Measurements from ENCODE around the gene AP2A2.

GRCh38 chr11:985406-985805 lies 59.7 kb downstream of the AP2A2 start:
- TF ChIP-seq EP300 (IDR thresholded peaks at IDR 0.05; ENCODE audit: borderline replicate concordance), result no peak
- TF ChIP-seq, protein P1, sequence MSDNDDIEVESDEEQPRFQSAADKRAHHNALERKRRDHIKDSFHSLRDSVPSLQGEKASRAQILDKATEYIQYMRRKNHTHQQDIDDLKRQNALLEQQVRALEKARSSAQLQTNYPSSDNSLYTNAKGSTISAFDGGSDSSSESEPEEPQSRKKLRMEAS (IDR thresholded peaks at IDR 0.05), result no peak
